HG02870 (cell line): ENCODE results near the gene TBXA2R.

ENCODE experiments used
- ATAC-seq: cut with Tn5 transposase; IDR thresholded peaks from one replicate; pipeline ENCODE4 v1.9.1; 2021; ENCODE audit warnings: mild to moderate bottlenecking, moderate library complexity; ENCODE audit not compliant: unreplicated experiment

The TBXA2R gene

GRCh38 chr19:3620817-3621547, 14.3 kb upstream of the TBXA2R start:
- no peak for ATAC-seq

GRCh38 chr19:3620145-3620816, 13.6 kb upstream of the TBXA2R start:
- ATAC-seq, result no peak

- no peak for ATAC-seq
These were observed 12.9 kb upstream of the TBXA2R start for GRCh38 chr19:3619631-3620012.

- no peak for ATAC-seq
These were observed 12.3 kb upstream of the TBXA2R start for GRCh38 chr19:3618811-3619630.

GRCh38 chr19:3618144-3618810, 11.6 kb upstream of the TBXA2R start:
- ATAC-seq, result no peak

- no peak for ATAC-seq
These were observed 10.8 kb upstream of the TBXA2R start for GRCh38 chr19:3617463-3617862.

- ATAC-seq, result no peak
These were observed 9.0 kb upstream of the TBXA2R start for GRCh38 chr19:3615524-3616135.

- no peak for ATAC-seq
These were observed 8.3 kb upstream of the TBXA2R start for GRCh38 chr19:3614858-3615505.

- no peak for ATAC-seq
These were observed 7.4 kb upstream of the TBXA2R start for GRCh38 chr19:3613818-3614661.

GRCh38 chr19:3612901-3613741, 6.4 kb upstream of the TBXA2R start:
- ATAC-seq, result no peak

GRCh38 chr19:3612330-3612729, 5.7 kb upstream of the TBXA2R start:
- ATAC-seq, result no peak

- ATAC-seq, result no peak
These were observed 5.2 kb upstream of the TBXA2R start for GRCh38 chr19:3611841-3612240.

- no peak for ATAC-seq
These were observed 4.4 kb upstream of the TBXA2R start for GRCh38 chr19:3610745-3611717.

GRCh38 chr19:3609779-3610719, 3.4 kb upstream of the TBXA2R start:
- ATAC-seq, result no peak

GRCh38 chr19:3608750-3609322, 2.2 kb upstream of the TBXA2R start:
- no peak for ATAC-seq

GRCh38 chr19:3608079-3608641, 1.5 kb upstream of the TBXA2R start:
- ATAC-seq, result no peak
